Measurements from ENCODE around the gene TPRKB. TPM values are rescaled to one million over a fixed set of nuclear protein-coding genes. Genes with fewer than 3 reads are reported as not detected.

Gene TPRKB
- total and polyA plus RNA-seq, 9 of the 15 experiments (the other 6 are each of a cell fraction or from before 2014, with no cell fraction given) = 55.6 to 250 (median 112) TPM

DNA sequence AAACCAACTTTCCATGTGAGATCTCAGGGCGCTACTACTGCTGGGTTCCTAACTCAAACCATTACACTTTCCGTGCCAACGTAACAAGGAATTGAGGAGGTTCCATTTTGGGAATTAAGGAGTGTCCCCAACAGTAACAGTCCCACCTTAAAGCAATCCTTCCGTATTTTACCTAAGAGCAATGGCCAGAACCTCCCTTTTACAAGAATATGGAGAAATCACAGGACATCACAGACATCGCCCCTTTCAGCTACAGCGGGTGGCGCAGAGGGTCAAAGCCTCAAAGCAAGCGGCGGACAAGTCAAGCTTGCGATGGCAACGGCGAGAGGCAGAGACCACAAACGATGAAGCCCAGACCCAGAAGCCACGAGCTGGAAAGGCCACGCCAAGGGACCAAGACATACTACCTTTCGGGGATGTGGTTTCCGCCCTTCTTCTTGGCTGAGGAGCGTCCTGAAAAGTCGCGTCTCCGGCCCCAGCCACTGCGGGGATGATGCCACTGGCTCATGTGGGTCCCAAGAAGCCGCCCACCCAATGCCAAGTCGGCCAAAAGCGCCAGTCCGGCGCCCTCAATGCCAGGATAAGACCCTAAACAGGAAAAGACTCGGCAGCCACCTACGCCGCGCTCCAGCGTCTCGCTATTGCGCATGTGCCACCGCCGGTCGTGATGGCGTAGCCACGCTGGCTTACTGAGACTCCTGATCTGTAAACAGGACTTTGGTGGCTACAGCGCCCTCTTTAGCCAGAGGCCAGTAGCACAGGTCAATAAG lies 42.5 kb upstream of the TPRKB start, which contains the start of gene DUSP11 (continued):
- TF ChIP-seq, protein P1, sequence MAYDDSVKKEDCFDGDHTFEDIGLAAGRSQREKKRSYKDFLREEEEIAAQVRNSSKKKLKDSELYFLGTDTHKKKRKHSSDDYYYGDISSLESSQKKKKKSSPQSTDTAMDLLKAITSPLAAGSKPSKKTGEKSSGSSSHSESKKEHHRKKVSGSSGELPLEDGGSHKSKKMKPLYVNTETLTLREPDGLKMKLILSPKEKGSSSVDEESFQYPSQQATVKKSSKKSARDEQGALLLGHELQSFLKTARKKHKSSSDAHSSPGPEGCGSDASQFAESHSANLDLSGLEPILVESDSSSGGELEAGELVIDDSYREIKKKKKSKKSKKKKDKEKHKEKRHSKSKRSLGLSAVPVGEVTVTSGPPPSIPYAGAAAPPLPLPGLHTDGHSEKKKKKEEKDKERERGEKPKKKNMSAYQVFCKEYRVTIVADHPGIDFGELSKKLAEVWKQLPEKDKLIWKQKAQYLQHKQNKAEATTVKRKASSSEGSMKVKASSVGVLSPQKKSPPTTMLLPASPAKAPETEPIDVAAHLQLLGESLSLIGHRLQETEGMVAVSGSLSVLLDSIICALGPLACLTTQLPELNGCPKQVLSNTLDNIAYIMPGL (CRISPR knock-in tag; IDR thresholded peaks at IDR 0.05) = peak; percentile 55; the same call in 1 of the 2 replicates
- TF ChIP-seq POLR2B (IDR thresholded peaks at IDR 0.05; ENCODE audit: low read depth, partially characterized antibody) (peak; percentile 92), HNRNPLL (IDR thresholded peaks at IDR 0.05; ENCODE audit: low read depth, low read length, poor library complexity, severe bottlenecking) (peak; percentile 58), ERF (CRISPR knock-in tag; IDR thresholded peaks at IDR 0.05) (peak; percentile 45; the same call in 1 of the 2 replicates), CTBP1 (IDR thresholded peaks at IDR 0.05; ENCODE audit: borderline replicate concordance) (peak; percentile 65; the same call in 1 of the 2 replicates), DLX4 (CRISPR knock-in tag; IDR thresholded peaks at IDR 0.05) (no peak), EP400 (IDR thresholded peaks at IDR 0.05) (peak; percentile 94), BRD9 (IDR thresholded peaks at IDR 0.05; ENCODE audit: low read depth, partially characterized antibody) (no peak), POLR2AphosphoS2 (IDR thresholded peaks at IDR 0.05; ENCODE audit: low read length) (peak; percentile 53; the same call in 1 of the 2 replicates), MAFK (IDR thresholded peaks at IDR 0.05; ENCODE audit: low read length) (no peak), ETS2 (tag; IDR thresholded peaks at IDR 0.05; ENCODE audit: borderline replicate concordance, poor library complexity, severe bottlenecking) (no peak), ETV5 (CRISPR knock-in tag; IDR thresholded peaks at IDR 0.05; ENCODE audit: low read depth) (peak; percentile 40), BRF1 (IDR thresholded peaks at IDR 0.05; ENCODE audit: borderline replicate concordance, extremely low read depth, insufficient read length) (no peak), MEIS2 (IDR thresholded peaks at IDR 0.05; ENCODE audit: partially characterized antibody) (peak; percentile 65), IFI16 (CRISPR knock-in tag; IDR thresholded peaks at IDR 0.05) (no peak), GABPB2 (CRISPR knock-in tag; conservative IDR thresholded peaks at IDR 0.05) (no peak), JUN (IDR thresholded peaks at IDR 0.05; ENCODE audit: borderline replicate concordance, low read depth, low read length) (peak; percentile 55; the same call in 1 of the 2 replicates), JUN (CRISPR knock-in tag; IDR thresholded peaks at IDR 0.05; ENCODE audit: borderline replicate concordance) (no peak), L3MBTL2 (IDR thresholded peaks at IDR 0.05) (peak; percentile 70), MCM7 (IDR thresholded peaks at IDR 0.05) (no peak), ZNF830 (CRISPR knock-in tag; IDR thresholded peaks at IDR 0.05) (no peak), MAX (CRISPR knock-in tag; IDR thresholded peaks at IDR 0.05) (peak; percentile 56), ATF7 (IDR thresholded peaks at IDR 0.05) (peak; percentile 79), SMARCA5 (IDR thresholded peaks at IDR 0.05) (no peak), ZC3H11A (IDR thresholded peaks at IDR 0.05; ENCODE audit: low read depth, low read length) (no peak), POLR2AphosphoS5 (IDR thresholded peaks at IDR 0.05; ENCODE audit: control insufficient read depth, insufficient read depth, low read depth, low read length) (peak; percentile 85)
- TF ChIP-seq, protein P2, sequence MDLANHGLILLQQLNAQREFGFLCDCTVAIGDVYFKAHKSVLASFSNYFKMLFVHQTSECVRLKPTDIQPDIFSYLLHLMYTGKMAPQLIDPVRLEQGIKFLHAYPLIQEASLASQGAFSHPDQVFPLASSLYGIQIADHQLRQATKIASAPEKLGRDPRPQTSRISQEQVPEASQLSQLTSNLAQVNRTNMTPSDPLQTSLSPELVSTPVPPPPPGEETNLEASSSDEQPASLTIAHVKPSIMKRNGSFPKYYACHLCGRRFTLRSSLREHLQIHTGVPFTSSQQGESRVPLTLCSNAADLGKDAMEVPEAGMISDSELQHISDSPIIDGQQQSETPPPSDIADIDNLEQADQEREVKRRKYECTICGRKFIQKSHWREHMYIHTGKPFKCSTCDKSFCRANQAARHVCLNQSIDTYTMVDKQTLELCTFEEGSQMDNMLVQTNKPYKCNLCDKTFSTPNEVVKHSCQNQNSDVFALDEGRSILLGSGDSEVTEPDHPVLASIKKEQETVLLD (IDR thresholded peaks at IDR 0.05) = peak; percentile 90

Measured in K562 (cell line).